GM19043 (cell line): Measurements from ENCODE around the gene DLG5.
A peak's percentile ranks its signal among the peaks of the same experiment; 100 is the strongest.

Experiments used
- ATAC-seq: cut with Tn5 transposase; IDR thresholded peaks from one replicate; pipeline ENCODE4 v1.9.1; 2021; ENCODE audit warnings: low read depth; ENCODE audit not compliant: unreplicated experiment

Gene DLG5

GRCh38 chr10:77896058-77896457 lies 30.5 kb downstream of the DLG5 start:
- no peak for ATAC-seq

- no peak for ATAC-seq
Observed at GRCh38 chr10:77894058-77894457, 32.5 kb downstream of the DLG5 start.

DNA sequence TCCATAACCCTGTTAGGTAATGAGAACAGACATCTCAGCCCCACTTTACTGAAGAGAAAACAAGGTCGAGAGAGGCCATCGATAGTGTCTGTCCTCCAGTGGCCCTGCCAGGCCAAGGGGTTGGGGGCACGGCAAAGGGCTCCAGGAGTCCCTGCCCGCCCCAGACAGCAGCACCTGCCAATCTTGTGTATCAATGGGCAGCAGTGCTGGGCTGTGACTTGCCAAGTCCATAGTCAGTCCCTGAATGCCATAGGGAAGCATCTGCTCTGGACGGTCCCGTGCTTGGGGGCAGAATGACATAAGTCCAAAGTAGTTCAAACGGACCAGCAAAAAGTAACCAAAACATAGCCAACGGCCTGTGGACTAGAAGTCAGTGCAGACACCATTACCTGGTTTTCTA lies 33.2 kb downstream of the DLG5 start:
- ATAC-seq: no peak

- no peak for ATAC-seq
Observed at GRCh38 chr10:77892761-77893160, 33.8 kb downstream of the DLG5 start.

GRCh38 chr10:77892021-77892739 lies 34.4 kb downstream of the DLG5 start:
- ATAC-seq: no peak

GRCh38 chr10:77890097-77890496 lies 36.5 kb downstream of the DLG5 start:
- no peak for ATAC-seq

- no peak for ATAC-seq
Observed at GRCh38 chr10:77889277-77889903, 37.2 kb downstream of the DLG5 start.

- no peak for ATAC-seq
Observed at GRCh38 chr10:77888356-77888703, 38.2 kb downstream of the DLG5 start.

DNA sequence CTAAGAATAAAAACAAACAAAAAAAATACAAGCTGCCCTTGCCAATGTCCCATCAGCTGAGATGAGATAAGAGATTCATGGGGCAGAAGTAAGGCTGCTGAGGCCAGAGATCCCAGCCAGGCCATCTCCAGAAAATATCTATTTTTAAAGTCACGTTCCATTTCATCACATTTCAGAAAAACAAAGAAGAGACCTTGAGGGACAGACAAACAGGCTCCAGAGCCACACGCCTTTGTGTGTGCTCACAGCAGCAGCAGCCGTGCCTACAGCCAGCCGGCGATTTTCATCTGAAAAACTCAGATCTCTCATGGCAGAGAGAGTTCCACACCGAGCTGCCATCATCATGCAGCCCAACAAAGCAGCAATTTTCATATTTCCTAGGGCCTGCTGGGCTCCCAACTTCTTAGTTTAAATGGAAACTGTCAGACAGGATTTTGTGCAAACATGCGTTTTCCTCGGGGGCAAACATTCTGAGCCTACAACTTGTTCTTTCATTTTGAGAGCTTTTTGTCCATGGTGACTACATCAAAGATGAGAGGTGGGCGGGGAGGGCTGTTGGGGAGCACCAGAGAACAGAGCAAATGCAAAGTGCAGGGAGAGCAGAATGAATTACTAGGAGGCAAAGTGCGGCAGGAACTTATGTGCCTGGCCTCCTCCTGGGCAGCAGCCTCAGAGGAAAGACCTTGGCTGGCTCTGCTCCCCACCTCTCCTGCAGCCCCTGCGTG lies 38.8 kb downstream of the DLG5 start:
- ATAC-seq: no peak

- no peak for ATAC-seq
Observed at GRCh38 chr10:77886795-77887355, 39.7 kb downstream of the DLG5 start.

- no peak for ATAC-seq
Observed at GRCh38 chr10:77884181-77884580, 42.4 kb downstream of the DLG5 start.

GRCh38 chr10:77881636-77882035 lies 44.9 kb downstream of the DLG5 start:
- ATAC-seq: no peak

DNA sequence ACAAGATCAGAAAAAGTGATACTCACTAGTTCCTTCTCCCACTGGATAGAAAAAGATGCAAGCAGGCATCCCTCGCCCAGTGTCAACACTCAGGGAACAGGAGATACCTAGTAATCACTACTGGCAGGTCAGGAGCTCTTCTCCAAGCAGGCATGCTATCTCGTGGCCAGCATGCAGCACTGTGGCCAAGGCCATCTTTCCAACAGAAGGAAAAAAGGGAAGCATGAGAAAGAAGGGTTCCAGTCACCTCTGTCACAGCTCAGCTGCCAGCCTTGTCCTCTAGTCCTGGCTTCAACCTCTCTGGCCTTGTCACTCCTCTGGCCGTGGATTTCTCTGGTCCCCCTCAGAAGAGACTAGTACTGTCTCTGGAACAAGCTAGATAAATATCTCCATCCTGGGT lies 45.3 kb downstream of the DLG5 start:
- ATAC-seq: no peak

DNA sequence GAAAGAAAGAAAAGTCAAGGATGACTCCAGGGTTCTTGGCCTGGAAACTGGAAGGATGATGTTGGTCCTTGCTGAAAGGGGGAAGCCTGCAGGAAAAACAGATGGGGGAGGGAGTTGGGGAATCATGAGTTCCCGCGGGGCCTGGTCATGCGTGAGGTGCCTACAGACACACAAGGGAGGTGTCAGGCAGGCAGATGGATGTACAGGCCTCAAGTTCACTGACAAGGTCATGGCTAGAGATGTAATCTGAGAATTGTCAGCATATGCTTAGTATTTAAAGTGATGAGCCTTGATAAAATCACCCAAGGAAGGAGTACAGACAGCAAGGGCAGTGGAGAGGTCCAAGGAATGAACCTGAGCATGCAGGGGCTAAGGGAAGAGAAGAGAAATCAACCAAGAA lies 46.8 kb downstream of the DLG5 start:
- ATAC-seq: no peak

DNA sequence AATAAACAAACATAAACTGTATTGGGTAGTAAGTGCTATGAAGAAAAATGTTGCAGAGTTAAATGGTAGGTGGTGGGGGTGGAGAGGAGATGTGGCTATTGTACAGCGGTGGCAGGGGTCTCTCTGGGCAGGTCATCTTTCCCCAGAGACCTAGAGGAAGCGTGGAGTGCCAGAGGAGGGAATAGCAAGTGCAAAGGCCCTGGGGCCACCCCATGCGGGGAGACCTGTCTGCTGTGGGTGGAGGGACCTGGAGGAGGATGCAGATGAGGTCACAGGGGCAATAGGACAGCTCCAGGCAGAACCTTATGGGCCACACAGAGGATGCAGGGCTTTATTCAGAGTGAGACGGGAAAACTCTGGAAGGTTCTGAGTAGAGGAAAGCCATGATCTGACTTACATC lies 47.5 kb downstream of the DLG5 start:
- ATAC-seq: no peak

DNA sequence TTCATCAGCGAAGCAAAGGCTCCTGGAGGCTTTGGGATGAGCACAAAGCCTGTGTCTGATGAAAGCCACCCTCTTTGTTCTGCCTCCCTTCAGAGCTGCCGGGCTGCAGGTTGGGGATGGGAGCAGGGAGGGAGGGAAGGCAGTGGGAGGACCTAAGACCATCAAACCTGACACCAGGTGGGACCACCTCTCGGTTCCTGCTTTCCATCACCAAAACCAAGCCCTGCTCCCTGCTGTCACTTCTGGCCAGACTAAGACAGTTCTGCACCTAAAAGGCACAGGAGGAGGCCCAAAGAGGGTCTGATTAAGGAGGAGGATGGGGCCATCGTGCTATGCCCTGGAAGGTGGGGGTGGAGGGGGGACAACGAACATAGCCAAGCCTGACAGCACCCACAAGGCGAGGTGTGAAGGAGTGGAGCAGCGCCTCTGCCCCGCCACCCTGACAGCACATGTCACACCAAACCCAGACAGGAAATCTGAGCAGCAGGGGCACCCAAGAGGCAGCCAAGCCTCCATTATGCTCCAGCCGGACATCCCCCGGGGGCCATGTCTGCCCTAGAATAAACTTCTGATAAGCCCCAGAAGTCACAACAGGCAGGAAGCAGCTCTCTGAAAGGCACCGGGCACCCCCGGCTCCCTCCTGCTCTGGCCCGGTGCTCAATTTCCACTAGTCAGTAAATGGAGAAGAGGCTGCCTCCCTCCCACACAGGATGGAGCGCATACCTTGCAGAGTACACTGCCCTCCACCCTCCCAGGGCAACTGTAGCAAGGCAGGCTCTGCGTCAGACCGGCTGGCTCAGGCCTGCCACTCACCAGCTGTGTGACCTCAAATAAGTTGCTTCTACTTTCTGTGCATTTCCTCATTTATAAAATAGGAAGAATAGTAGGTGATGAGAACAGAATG lies 48.9 kb downstream of the DLG5 start:
- no peak for ATAC-seq

GRCh38 chr10:77875730-77876129 lies 50.8 kb downstream of the DLG5 start:
- no peak for ATAC-seq

DNA sequence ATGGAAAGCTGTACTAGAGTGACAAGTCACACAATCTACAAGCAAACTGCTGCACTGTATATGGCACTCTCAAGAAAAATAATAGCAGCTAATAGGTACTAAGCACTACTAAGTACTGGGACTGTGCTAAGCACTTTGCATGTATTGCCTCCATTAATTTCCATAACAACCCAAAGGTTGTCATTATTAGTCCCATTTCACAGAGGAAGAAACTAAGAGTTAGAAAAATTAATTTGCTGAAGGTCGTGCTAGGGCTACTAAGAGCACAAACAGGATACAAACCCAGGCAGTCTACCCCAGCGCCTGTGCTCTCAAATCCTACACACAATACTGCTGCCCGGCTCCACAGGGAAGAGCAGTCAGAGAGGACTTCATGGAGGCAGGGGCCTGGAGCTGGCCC lies 51.7 kb downstream of the DLG5 start:
- ATAC-seq: no peak

DNA sequence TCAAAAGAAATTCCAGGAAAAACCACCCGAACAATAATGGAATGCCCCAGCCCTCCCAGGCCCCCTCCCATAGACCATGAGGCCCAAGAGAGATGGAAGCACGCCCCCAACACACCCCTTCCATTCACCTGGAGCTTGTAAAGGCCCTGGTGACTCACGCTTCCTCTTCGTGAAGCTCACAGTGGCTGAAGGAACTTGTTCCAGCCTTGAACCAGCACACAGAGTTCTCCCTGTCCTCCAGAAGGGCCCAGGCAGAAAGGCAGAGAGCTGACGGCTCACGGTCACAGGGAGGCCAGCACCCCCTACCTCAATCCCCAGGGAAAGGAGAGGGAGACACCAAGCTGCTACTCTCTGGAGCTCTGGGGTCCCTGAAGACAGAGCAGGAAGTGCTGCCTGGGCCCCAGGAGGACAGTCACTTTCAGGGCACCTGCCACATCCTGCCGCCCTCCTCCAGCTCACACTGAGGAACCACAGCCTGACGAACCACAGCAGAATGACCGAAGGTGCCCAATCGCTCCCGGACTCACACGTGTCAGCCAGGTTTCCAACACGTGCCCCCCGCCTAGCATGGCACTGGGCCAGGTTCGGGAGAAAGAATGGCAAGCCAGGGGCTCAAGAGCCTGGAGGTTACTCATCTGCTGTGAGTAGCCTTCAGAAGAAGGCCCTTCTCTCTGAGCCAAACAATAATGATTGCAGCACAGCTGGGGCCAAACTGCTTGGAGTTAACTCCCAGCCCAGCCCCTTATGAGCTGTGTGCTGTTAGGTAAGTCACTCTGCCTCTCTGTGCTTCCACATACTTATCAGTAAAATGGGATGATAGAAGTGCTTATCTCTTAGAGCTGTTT lies 52.8 kb downstream of the DLG5 start:
- ATAC-seq: peak; percentile 89
